Erythroblast (primary cell): ENCODE results near the gene PTGR3.

ENCODE experiments used
- GATA1 ChIP-seq: IDR thresholded peaks from 2 replicates; pipeline ENCODE4 v1.6.1; 2011; ENCODE audit warnings: low read depth, mild to moderate bottlenecking, control low read depth, low read length, moderate library complexity
- POLR2A ChIP-seq: IDR thresholded peaks from 2 replicates; pipeline ENCODE4 v1.6.1; 2011; ENCODE audit warnings: mild to moderate bottlenecking, low read length

DNA sequence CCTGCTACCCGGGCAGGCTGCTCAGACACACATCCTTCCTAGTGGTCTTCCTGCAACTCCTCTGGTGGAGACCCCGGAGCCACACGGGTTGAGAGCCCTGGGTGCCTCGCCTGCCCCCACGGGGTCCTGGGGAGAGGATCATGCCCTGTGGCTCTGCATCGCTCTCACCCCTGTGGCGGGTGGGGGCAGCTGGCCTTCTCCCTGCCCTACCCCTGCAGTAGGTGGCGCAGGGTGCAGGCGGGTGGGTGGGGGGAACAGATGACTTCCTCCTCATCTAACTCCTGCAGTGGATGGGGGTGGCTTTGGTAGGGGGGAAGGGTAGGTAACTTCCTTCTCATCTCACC, 40.2 kb upstream of the PTGR3 start:
- no peak for TF ChIP-seq POLR2A
- no peak for TF ChIP-seq GATA1
